NCI-H226 (cell line): ENCODE data around the gene WDR31.
"Not testable (repeated sequence)": the region's sequence is repeated elsewhere in the genome, so short reads cannot be mapped to it uniquely, and the experiment has no call there.

Experiments used
- DNase-seq: peaks from one replicate; pipeline ENCODE4 v3.0.0-alpha.2; 2015

WDR31 gene

GRCh38 chr9:113328045-113328782, 11.9 kb downstream of the WDR31 start:
- no peak for DNase-seq

DNA sequence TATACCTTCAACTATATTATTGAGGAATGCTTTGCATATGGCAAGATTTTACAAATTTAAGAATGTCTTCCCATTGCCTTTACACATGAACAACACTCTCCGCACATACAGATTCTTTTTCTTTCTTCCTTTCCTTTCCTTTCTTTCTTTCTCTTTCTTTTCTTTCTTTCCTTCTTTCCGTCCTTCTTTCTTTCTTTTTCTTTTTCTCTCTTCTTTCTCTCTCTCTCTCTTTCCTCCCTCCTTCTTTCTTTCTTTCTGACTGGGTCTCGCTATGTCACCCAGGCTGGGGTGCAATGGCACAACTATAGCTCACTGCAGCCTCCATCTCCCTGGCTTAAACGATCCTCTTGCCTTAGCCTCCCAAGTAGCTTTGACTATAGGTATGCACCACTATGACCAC, 13.8 kb downstream of the WDR31 start:
- no peak for DNase-seq

DNA sequence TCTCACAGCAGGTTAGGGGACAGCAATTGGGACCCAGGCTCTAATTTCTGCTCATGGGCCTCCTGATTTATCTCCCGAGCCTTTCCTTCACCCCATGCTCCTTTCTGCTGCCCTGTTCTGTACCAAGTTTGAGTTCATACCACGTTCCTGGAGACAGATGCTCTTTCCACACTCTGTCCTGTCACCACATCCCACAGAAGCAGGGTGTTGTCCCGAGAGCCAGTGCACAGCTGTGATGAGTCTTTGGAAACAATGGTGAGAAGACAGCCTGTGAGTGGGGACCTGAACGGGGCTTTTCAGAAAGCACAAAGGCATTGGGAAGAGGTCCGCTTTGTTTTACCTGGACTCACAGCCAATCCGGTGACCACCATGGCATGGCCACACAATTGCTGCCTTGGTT, 17.4 kb downstream of the WDR31 start:
- no peak for DNase-seq

- DNase-seq: no peak
Observed at GRCh38 chr9:113320051-113320450, 20.0 kb downstream of the WDR31 start.

- no peak for DNase-seq
Observed at GRCh38 chr9:113319054-113319453, 21.0 kb downstream of the WDR31 start.

DNA sequence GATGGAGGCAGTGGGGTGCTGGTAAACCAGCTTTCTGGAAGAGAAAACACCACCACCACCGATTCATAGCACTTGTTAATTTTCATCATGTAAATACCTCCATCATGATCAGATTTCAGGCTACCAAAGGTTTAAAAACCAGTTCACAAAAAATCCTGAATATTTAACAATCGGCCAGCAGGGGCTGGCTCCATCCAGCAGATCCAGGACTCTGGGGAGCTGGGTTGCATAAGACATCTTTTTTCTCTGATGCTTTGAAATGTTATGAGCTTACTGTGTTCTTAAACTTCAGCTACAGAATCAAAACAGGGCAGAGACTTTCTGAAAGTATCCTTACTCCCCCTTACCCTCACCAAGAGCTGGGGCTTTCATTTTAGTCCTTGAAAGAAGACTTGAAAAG, 22.3 kb downstream of the WDR31 start:
- no peak for DNase-seq

- DNase-seq: no peak
Observed at GRCh38 chr9:113316030-113316429, 24.0 kb downstream of the WDR31 start.

DNA sequence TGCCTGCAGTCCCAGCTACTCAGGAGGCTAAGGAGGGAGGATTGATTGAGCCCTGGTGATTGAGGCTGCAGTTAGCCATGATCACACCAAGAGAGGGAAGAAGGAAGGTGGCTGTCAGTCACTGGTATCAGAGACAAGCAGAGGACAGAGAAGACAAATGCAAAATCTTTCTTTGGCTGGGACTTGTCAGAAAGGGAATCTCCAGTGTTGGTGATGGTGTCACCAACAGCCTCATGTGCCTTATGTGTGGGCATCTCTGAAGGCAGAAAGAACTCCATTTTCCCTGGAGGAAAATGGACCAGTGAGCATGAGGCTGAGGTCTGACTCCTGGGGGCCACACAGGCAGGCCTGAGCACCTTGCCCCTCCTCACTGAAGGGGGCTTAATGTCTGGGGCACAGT, 24.8 kb downstream of the WDR31 start:
- no peak for DNase-seq

DNA sequence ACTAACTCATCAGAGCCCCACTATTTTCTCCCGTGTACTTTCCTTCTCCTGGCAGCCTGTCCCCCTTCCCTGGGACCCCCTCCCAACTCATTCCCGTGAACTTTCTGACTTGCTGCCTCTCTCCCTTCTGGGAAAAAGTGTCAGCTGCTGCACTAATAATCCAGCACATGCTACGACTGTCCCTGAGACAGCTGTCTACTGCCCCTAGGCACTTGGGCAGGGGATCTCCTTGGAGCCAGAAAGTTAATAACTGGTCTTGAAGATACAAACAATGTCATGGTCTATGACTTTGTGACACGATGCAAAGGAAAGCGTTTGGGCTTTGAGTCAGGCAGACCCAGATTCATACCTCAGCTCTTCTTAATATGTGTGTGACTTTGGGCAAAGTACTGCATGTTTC, 26.8 kb downstream of the WDR31 start:
- DNase-seq: no peak

DNA sequence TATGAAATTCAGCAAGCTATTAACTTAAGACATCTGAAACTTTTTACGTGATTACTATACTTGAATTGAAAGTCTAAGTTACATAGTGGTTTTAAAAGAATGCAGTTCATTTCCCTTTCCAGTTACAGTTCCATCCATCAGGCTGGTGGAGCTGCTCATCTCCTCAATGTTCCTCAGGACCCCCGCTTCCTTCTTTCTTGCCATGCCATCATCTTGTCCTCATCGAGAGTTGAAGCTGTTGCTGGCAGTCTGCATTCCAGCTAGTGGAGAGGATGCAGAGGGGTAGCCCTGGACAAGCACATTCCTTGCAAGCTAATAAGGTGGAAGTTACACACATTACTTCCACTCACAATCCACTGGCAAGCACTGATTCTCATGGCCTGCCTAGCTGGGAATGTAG, 28.1 kb downstream of the WDR31 start:
- no peak for DNase-seq

GRCh38 chr9:113310538-113310937, 29.5 kb downstream of the WDR31 start:
- DNase-seq: no peak

DNA sequence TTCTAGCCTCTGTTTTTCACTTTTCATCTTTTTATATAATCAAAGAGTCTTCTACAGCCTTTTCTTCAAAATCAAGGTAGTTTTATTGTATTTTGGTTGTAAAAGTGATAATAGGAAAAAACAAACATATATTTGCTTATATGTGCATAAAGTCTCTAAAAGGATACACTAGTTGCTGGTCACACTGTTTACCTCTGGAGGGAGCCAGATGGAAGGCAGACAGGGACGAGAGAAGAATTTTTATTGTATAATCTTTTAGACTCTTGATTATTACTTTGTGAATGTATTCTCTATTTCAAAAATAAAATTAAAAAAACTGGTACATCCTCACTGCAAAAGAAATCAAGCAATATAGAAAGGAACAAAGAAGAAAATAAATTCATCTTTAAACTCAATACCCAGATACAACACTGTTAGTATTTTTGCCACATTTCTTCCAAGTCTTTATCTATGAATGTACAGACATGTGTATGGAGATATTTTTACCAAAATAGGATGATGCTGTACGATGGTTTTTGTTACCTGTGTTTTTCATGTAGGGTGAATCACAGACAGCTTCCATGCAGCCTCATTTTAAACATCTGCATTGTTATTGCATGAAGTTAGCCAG, 30.8 kb downstream of the WDR31 start:
- no peak for DNase-seq

DNA sequence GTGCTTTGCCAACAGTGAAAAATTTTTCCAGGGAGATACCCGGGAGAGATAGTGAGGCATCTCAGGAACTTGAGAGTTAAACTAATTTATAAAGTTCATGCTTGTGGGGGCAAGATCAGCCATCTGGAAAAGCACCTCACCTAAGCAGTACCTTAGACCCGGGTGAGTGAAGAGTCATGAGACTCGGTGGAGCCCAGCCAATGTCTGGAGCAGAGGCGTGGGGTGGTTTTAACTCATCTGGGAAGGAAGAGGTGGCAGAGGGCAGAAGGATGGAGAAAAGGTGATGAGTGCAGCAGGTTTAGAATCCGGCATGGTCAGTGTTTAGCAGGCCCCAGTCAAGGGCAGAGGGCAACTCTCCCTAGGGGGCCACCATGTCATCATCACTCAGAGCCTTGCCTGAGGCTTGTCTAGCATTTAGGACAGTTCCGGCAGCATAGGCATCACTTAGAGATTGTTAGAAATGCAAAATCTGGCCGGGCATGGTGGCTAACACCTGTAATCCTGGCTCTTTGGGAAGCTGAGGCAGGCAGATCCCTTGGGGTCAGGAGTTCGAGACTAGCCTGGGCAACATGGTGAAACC, 32.6 kb downstream of the WDR31 start:
- no peak for DNase-seq

- no peak for DNase-seq
Observed at GRCh38 chr9:113306566-113306965, 33.5 kb downstream of the WDR31 start.

GRCh38 chr9:113302792-113303418, 37.2 kb downstream of the WDR31 start, which contains the start of gene RNF183:
RNF183 (minus strand) TSS chr9:113303376; CDS start chr9:113298184, 5,192 bp downstream.
- no peak for DNase-seq

DNA sequence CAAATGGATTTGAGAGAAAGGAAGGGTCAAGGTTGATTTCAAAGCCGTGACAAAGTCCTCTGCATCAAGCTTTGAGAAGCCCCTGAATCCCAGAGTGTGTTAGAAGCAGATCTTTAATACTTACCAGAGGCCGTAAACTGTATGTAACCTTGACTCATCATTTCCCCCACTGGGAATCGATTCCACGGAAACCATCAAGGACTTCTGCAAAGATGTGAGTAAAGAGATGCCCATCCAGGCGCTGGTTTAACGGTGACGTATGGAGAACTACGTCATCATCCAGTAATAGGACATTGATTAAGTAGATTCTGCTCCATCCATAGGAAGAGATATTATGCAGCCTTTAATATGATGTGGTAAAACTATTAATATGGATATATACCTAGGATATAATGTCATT, 38.5 kb downstream of the WDR31 start:
- no peak for DNase-seq

GRCh38 chr9:113299800-113300292, 40.2 kb downstream of the WDR31 start:
- DNase-seq: no peak

- no peak for DNase-seq
Observed at GRCh38 chr9:113298924-113299770, 40.9 kb downstream of the WDR31 start.

DNA sequence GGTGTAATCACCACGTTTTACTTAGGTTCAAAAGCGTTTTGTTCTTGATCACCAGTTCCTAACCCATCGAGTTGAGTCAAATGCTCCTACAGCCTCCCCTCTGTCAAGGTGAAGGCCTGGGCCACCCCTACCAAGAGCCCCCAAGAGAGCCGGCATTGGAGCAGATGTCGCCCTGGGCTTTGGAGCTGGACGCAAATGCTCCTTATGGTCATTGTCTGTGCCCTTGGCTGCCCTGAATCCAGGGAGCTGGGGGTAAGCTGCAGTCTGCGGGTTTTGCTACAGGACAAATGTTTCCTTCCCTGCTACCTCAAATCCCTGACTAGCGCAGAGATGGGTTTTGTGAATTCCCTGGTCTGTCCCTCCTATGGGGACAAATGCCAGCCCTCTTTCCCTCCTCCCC, 41.8 kb downstream of the WDR31 start:
- no peak for DNase-seq

DNA sequence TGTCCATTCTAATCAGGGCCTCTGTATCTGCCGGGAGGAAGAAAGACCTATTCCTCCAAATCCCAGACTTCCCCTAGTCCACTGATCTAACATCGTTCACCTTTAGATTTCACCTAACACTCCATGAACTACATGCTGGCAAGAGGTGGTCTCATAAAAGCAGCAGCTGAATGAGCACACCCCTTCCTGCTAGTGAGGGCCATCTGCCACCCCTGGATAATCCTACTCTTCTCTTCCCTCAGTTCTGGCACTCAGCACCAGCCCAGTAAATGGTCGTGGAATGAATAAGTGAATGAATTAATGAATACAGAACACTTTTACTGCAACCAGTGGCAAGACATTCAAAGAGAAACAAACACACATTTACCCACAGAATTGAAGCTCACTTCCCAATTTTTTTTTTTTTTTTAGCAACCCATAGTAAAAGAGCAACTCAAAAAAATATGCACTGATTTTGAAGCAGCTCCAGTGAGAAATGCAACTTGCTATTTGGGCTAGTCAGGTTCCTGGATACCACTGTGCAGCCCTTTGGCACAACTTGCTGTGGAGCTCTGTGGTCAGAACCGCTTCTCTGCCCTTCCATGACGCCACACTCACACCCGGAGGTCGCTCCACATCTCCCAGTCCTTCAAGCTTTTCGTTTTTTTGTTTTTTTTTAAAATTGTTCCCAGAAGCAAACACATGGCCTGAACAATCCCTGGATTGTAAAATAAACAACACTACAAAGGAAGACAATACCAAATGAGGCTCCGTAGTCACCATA, 43.1 kb downstream of the WDR31 start:
- no peak for DNase-seq

GRCh38 chr9:113296247-113296646, 43.8 kb downstream of the WDR31 start:
- not testable (repeated sequence) for DNase-seq

DNA sequence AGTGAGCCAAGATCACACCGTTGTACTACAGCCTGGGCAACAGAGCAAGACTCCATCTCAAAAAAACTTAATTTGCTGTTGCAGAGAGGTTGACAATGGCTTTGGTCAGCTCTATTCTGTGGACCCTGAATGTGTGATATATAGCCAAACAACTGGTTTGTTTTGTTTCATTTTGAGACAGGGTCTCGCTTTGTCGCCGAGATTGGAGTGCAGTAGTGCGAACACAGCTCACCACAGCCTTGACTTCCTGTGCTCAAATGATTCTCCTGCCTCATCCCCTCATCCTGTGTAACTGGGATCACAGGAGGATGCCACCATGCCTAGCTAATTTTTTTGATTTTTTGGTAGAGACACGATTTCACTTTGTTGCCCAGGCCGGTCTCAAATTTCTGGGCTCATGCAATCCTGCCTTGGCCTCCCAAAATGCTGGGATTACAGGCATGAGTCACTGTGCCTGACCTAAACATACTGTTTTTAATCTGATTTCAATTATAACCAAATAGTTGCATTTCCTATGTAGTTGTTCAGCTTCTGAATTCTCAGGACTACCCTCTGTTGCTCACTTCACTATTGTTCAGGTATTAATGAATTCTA, 46.7 kb downstream of the WDR31 start:
- DNase-seq: no peak
